GM18858 (cell line): ENCODE measurements around the gene ATXN3.

Experiments used
- ATAC-seq: cut with Tn5 transposase; IDR thresholded peaks from one replicate; pipeline ENCODE4 v1.9.1; 2021; ENCODE audit not compliant: unreplicated experiment

The ATXN3 gene

DNA sequence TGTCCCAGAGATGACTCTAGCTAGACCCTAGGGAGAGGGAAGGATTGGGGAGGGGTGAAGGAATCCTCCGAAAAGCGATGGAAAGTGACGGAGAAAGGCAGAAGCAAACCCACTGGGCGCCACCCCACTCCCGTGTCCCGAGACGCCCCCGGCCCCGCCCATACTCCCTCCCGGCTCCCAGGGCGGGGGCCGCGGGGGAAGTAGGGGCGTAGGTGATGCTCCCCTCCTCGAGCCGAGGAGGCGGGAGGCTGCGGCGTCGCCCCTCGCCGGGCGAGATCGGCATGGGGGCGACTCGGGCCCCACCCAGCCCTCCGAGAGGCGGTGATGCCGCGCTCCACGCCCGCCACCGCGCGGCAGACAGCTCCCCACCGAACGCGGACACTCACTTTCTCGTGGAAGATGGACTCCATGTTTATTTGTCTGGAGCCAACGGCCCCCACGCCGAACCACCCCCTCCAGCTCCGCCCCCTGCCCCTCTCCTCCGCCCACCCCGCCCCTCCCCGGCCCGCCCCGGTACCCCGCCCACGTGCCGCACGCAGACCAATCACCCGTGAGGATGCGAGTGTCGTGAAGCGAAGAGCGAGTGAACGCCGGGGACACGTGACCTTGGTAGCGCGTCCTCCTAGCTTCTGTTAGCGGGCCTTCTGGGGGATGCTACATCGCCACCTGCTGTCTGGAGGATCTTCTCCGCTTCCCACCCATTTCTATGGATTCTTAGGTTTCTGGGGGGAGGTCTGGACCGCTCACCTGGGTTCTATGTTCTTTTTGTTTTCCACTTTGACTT lies at the start of gene ATXN3:
ATXN3 (minus strand) TSS at position 440 of the 784 bp plus-strand sequence; CDS start at position 410, 30 bp downstream.
- peak; percentile 58 for ATAC-seq

DNA sequence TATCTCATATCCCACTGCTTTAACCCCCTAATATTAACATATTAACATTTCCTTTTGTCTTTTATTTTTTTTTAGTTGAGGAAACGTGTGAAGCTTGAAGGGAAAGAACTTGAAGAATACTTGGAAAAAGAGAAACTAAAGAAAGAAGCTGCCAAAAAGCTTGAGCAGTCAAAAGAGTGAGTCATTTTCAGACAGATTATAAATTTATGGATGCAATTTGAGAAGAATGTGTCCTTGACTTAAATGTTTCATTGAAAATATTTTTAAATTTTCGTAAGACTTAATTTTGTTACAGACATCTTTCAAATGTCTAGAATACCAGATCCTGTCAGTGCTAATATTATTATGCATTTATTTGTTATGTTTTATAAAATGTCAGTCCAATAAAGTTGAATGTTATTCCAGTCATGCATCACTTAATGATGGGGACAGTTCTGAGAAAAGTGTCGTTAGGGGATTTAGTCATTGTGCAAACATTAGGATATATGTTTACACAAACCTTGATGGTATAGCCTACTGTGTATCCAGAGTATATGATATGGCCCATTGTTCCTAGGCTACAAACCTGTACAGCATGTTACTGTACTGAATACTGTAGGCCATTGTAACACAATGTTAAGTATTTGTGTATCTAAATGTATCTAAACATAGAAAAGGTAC lies 48.0 kb upstream of the ATXN3 start:
- ATAC-seq: no peak

DNA sequence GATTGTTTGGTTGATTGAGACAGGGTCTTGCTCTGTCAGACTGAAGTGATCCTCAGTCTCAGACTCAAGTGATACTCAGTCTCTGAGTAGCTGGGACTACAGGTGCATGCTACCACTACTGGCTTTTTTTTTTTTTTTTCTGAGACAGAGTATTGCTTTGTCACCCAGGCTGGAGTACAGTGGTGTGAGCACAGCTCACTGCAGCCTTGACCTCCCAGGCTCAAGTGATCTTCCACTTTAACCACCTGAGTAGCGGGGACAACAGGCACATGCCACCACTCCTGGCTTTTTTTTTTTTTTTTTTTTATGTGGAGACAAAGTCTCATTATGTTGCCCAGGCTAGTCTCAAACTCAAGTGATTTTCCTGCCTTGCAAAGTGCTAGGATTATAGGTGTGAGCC lies 47.2 kb upstream of the ATXN3 start:
- ATAC-seq: no peak

DNA sequence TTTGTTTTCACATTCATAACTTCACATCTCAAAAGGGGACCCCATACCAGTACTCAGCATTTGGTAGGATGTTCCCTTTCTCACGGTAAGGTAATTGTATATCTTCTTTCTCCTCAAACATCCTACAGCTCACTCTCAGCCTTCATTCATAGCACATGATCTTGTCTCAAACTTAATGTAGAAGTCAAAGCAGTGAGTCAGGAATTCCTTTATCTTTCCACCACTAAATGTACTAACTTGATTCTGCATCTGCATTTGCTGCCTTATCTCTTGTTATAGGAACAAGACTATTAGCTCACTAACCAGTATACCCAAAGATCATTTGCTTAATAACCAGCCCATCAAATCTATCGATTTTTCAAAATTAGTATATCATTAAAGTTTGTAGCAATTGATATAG lies 38.3 kb upstream of the ATXN3 start:
- ATAC-seq: no peak

DNA sequence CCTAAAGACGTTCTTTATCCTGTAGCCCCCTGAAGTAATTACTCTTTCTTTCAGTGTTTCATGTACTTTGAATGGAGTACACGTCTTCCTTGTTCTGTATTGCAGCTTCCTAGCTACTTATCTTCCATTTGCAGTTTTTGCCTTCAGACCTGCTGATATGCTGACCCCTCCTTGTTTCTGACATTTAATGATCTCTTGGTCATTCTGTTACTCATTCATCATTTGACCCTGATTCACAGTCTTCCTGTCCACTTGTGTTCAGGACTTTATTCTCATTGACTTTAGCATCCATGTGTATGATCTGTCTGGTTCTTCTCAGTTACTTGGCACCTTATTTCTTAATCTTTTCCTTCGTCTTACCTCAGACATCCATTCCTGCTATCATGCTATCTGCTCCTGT lies 37.6 kb upstream of the ATXN3 start:
- ATAC-seq: no peak

DNA sequence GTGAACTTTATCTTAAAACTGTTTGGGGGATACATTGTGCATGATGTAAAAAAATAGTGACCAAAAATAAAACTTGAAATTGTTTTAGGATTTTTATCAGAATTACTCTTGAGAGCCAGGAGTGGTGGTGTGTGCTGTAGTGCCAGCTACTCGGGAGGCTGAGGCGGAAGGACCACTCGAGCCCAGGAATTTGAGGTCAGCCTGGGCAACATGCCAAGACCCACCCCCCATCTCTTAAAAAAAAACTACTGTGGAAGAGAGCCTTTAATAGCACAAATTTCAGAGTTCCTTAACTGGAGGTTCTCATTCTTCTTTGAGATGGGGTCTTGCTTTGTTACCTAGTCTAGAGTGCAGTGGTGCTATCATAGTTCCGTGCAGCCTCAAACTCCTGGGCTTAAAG lies 36.9 kb upstream of the ATXN3 start:
- no peak for ATAC-seq

DNA sequence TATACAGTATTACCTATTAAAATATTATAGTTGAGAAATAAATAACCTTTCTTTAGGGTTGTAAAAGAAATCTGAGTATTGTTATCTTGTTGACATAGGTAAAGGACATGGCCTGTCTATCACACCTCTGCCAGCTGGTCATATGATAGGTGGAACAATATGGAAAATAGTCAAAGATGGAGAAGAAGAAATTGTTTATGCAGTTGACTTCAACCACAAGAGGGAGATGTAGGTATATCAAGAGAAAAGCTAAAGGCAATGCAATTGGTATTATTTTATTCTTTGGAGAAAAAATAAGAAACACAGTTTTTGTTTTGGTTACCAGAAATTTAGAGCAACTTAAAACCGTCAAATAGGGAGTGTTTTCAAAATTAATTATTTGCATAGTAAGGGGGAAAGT lies 28.9 kb upstream of the ATXN3 start:
- ATAC-seq: no peak

DNA sequence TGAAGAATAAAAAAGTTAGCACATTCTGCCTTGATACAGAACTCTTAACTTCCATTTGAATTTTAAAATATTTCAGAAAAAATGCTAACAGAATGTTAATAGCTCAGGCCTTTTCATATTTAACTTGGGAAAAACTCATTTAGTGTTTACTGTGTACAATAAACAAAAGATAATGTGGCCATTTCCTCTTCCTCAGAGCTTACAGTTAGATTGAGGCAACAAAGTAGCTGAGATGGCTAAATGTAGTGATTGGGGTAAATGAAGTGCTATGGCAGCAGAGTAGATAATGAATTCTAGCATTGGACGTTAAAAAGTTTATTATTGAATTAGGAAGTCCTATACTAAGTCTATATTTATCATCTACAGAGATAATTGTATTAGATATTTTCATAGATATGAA lies 28.1 kb upstream of the ATXN3 start:
- ATAC-seq: no peak

DNA sequence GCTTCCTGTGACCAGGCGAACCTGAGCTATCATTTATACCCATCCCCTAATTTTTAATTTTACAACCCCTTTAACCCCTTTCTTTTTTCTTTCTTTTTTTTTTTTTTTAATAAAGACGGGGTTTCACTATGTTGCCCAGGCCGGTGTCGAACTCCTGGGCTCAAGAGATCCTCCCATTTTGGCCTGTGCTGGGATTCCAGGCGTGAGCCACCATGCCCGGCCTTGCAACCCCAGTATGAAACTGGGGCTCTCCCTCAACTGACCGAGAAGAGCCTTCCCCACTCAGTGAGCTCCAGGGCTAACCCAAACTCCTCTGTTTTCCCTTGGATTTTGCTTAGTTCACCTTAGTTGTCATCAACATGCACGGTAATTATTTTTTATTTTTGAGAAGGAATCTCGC lies 16.4 kb upstream of the ATXN3 start:
- ATAC-seq: no peak

DNA sequence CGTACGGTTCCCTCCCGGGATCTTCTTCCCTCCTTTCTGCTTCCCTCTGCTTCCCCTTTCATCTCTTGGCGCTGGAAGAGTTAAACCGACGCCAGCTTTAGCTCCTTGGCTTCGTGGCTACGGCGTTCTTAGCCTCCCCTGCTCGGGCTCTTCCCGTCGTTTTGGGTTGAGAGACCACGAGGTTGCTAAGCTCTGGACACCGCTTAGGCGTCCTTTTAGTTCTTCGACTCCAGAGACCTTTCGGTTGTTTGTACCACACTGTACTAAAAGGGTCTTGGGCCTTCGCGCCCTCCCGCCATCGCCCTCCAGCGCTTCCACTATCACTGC lies 15.9 kb upstream of the ATXN3 start:
- no peak for ATAC-seq

DNA sequence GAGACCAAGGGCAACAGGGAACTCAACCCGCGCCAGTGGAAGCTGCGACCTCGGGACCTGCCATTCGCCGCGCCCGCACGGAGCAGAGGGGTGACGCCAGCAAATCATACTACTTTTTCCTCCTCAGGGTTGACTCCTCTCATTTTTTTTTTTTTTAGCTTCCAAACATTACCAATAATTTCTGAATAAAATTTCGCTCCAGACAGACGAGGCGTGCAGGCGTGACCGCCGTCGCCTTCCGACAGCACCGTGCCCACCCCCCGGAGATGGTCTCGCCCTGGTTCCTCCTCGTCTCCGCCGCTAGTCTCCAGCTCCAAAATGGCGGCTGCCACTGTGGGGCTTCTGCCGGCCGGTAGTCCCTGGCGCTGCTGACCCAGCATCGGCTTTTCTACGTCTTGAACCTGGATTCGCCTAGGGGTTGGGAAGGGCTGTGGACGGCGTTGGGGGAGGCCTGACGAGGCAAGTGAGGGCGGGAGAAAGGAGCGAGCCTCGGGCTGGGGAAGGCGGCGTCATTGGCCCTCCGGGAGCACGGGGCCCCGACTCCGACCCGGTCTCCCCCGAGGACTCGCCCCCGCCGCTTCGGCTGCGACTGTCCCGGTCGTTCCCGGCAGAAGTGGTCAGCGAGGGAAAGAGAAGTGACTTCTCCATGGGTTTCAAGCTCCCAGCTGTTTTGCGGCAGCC lies 15.4 kb upstream of the ATXN3 start, which contains the start of the genes CPSF2 and NDUFB1:
CPSF2 (plus strand) TSS at position 300 of the 681 bp plus-strand sequence. CDS start 9,016 bp downstream, outside the sequence.
NDUFB1 (minus strand) TSS at position 37 of the 681 bp plus-strand sequence. CDS start 4,069 bp downstream, outside the sequence.
- peak; percentile 72 for ATAC-seq

DNA sequence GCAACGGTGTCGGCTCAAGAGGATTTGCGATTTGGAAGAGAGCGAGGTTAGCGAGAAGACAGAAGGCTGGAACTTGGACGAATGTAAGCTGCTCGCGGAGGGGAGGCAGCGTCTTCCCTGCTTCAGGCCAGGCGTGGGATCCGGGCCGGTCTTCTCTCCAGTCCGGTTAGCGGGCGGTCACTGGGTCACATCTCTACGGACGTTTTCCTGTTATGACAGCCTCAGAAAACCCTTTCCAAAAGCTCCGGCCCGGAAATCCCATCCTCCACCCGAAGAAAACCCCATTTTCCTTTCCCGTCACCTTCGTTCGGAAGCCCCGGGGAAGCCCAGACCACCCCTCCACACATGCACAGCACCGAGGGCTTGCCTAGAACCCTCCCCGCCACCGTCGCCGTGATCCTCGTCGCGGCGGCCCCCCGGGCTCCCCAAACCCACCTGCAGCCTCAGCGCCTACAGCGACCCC lies 14.9 kb upstream of the ATXN3 start:
- ATAC-seq: no peak

DNA sequence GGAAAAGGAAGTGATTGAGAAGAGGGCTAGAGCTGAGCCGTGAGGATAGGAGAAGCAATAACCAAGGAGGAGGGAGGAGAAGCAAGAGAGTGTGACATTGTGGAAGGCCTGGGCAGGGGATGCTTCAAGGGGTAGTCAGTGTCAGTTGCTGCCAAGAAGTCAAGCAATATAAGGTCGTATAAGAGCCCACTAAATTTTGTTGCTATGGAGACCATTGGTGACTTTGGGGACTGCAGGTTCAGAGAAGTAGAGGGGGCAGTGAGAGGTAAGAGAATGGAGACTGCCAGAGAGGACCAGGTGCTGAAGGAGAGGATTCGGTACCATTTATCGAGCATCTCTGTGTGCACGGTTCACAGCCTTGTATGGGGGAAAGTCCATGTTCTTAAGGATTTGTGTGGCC lies 3.1 kb upstream of the ATXN3 start:
- no peak for ATAC-seq

DNA sequence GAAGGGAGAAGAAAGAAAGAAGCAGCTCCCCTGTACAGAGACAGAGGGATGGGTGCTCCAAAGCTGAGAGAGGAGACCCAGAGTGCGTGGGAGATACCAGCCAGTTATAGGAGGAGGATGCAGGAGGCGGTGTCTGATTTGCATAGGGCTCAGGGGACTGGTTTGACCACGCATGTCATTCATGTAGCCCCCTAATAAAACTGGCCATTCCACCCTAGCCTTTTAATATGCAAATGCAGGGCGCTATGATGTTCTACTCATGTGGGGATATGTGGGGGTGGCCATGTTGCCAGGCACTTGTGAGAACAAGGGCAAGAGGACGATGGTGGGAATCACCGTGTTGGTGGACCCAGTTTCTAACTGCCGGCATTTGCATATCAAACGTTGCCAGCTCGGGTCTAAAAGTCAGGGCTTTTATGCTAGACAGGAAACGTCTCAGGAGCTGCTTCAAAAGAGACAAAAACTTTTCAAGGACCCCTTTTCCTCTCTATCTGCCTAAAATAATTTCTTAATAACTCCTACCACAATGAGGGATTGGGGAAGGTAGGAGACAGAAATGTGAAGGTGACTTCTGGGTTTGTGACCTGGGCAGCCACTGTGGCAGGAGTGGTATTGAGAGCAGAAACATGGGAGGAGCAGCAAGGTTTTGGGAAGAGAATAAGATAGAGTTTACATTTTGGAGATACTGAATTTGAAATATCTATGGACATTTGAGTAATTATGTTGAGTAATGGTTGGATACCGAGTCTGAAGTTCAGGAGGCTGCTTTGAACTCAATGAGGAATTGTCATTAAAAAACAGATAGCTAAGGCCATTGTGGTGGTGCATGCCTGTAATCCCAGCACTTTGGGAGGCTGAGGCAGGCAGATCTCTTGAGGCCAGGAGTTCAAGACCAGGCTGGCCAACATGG lies 2.2 kb upstream of the ATXN3 start:
- ATAC-seq: no peak

DNA sequence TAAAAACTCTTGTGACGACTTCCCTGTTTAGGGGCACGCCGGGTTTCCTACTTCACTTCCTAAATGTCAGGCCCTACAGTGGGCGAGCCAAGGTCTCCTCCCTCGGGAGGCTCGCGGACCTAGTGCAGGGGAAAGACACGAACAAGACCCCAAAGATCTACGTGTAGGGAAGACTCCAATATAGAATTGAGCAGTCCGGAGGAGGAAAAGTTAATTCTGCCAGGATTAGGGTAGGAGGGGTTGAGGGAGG lies 564 bp downstream of the ATXN3 start:
- ATAC-seq: no peak

DNA sequence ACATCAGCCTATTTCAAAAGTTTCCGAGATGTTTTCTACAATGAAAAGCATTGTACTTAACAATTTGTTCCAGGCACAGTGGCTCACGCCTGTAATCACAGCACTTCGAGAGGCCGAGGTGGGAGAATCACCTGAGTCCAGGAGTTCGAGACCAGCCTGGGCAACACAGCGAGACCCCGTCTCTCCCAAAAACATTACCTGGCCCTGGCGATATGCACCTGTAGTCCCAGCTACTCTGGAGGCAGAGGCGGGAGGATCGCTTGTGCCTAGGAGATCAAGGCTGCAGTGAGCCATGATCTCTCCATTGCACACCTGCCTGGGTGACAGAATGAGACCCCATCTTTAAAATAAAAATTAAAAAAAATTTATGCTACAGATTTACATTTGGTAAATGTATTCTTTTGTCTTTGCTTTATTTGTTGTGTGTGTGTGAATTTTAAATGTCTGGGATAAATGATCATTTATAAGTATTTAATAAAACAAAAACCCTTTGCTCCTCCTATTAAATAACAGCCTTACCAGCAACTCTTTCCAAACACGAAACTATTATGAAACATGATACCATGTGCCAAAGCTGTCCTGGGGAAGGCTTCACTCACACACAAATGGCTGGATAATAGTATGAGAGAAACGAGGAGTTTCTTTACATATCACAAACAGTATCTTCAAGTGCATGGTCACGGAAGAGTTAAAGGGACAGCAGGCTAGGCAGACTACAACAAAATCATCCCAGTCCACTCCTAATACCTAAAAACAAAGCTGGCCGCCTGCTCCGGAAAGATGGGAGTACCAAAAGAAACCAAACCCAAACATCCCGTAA lies 1.1 kb downstream of the ATXN3 start:
- no peak for ATAC-seq

DNA sequence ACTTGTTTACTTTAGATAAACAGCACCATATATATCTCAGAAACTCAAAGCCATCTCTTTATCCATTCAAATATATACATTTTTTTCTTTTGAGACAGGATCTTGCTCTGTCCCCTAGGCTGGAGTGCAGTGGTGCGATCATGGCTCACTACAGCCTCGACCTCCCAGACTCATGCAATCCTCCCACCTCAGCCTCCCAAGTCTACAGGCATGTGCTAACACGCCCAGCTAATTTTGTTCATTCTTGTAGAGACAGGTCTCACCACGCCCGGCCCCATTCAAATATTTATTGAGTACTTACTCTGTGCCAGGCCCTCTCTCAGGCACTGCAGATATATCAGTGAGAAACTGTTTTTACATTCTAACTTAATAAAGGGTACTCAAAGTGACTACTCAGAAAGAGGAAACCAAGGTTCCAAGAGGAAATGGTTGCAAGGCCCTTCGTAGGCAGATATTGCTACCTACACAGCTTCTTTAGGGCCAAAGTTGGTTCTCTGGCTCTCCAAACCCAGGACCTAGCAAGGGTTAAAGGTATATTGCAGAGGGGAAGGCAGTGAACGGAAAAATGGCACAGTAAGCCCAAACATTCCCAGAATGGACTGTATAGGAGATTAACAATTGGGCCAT lies 2.9 kb downstream of the ATXN3 start:
- no peak for ATAC-seq

DNA sequence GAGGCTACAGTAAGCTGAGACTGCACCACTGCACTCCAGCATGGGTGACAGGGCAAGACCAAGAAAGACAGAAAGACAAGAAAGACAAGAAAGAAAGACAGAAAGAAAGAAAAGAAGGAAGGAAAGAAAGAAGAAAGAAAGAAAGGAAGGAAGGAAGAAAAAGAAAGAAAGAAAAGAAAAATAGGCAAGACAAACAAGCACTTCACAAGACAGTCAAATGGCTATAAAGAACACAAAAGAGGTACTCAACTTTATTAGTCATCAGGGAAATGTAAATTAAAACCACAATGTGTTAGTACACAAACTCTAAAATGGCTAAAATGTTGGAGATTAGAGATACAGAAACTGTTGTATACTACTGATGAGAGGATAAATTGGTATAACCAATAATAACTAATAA lies 6.6 kb downstream of the ATXN3 start:
- ATAC-seq: no peak

DNA sequence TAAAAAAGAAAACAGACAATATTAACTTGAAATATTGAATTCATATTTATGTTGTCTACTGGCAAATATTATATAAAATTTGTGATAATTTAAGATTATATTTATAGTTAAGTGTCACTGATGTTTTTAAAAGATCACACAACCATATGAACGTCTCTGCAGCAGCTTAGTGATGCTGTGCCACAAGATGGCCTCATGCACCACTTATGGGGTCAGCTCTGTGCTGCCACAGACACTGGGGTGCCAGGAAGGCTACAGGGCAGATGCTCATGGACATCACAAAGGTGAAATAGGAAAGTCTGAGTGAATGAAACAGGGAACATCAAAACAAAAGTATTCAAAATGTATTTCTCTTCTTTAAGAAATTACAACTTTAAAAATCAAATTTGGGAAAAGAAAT lies 13.1 kb downstream of the ATXN3 start:
- ATAC-seq: no peak

DNA sequence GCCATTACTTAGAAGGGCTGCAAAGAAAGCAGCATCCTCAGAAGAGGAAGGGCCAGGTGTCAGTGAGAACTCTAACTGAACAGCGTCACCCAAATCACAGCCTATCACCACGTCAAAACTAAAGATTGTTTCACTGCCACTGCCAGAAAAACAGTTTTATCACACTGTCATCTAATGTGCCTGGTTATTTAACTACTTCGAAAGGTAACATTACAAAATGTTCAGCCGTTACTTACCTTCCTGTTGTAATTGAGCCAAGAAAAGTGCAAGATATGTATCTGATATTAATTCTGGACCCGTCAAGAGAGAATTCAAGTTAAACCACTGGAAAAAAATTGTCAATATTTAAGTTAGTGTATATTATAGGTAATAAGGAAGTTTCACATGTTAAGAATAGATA lies 17.9 kb downstream of the ATXN3 start:
- no peak for ATAC-seq
